A673 (cell line): Measurements from ENCODE around the gene EXOC3L4. TPM values are rescaled to one million over a fixed set of nuclear protein-coding genes. Genes with fewer than 3 reads are reported as not detected.

Experiments
- BruUV-seq: library from RNA; stranded (reverse); fragments of 400-500 nt; replicated peaks from 2 replicates; lab custom pipeline; 2021; lab: Mats Ljungman, UMichigan
- CTCF ChIA-PET: fragments of 300-600 bp; sonication (Branson Sonifier 250); formaldehyde crosslinking; loops from one replicate; lab custom pipeline; 2022; ENCODE audit warnings: antibody characterized with exemption; lab: Charles Lee
- POLR2A ChIA-PET: fragments of 300-600 bp; sonication (Branson Sonifier 250); formaldehyde crosslinking; loops from one replicate; lab custom pipeline; 2022; ENCODE audit warnings: antibody characterized with exemption; ENCODE audit not compliant: low non-redundant PET; lab: Charles Lee
- DNase-seq: peaks from one replicate; pipeline ENCODE4 v3.0.0-alpha.2; 2015; ENCODE audit warnings: low spot score
- H3K27ac ChIP-seq: fragments of 200-600 bp; sonication (generic); 2 replicates; pipeline ENCODE4 v1.5.1; 2016; ENCODE audit warnings: mixed run types, low read depth, mild to moderate bottlenecking, mixed read lengths, antibody characterized with exemption, low read length; ENCODE audit not compliant: poor library complexity, severe bottlenecking
- H3K27me3 ChIP-seq: fragments of 200-600 bp; sonication (generic); replicated peaks from 2 replicates; pipeline ENCODE4 v1.6.1; 2017; ENCODE audit warnings: mixed run types, low read depth, mild to moderate bottlenecking, mixed read lengths, antibody characterized with exemption, low read length; ENCODE audit not compliant: insufficient read depth, poor library complexity
- H3K36me3 ChIP-seq: fragments of 200-600 bp; sonication (generic); 2 replicates; pipeline ENCODE4 v1.6.1; 2016; ENCODE audit warnings: mixed run types, mild to moderate bottlenecking, mixed read lengths, antibody characterized with exemption, low read length; ENCODE audit not compliant: insufficient read depth, poor library complexity, severe bottlenecking
- H3K4me1 ChIP-seq: fragments of 200-600 bp; sonication (generic); 2 replicates; pipeline ENCODE4 v1.6.1; 2017; ENCODE audit warnings: mixed run types, mild to moderate bottlenecking, mixed read lengths, antibody characterized with exemption, low read length; ENCODE audit not compliant: insufficient read depth, poor library complexity, severe bottlenecking
- H3K4me3 ChIP-seq: fragments of 200-600 bp; sonication (generic); 2 replicates; pipeline ENCODE4 v1.5.1; 2016; ENCODE audit warnings: low read depth, mixed run types, mild to moderate bottlenecking, mixed read lengths, low read length; ENCODE audit not compliant: poor library complexity, severe bottlenecking
- H3K9me3 ChIP-seq: fragments of 200-600 bp; sonication (generic); 2 replicates; pipeline ENCODE4 v1.6.1; 2016; ENCODE audit warnings: mixed run types, low read depth, mild to moderate bottlenecking, mixed read lengths, antibody characterized with exemption, low read length; ENCODE audit not compliant: poor library complexity, severe bottlenecking
- CTCF ChIP-seq: fragments of 300-800, 200-600 bp; sonication (generic); conservative IDR thresholded peaks from 2 replicates; pipeline ENCODE4 v1.5.1; 2017; ENCODE audit warnings: low read depth, mild to moderate bottlenecking, antibody characterized with exemption, low read length, moderate library complexity, mixed read lengths
- EZH2 ChIP-seq: fragments of 200-600 bp; sonication (generic); IDR thresholded peaks from 2 replicates; pipeline ENCODE4 v1.6.1; 2017; ENCODE audit warnings: borderline replicate concordance, low read depth, mild to moderate bottlenecking, mixed read lengths, antibody characterized with exemption, low read length; ENCODE audit not compliant: poor library complexity, severe bottlenecking
- intact Hi-C: fragments of 100-400 bp; cut with micrococcal nuclease; formaldehyde crosslinking; loops from one replicate; pipeline ENCODE4 v1.10.0; 2022; ENCODE audit not compliant: unreplicated experiment
- total RNA-seq: library from RNA; stranded (reverse); gene quantifications from 2 replicates; pipeline ENCODE4 v1.2.3, GENCODE V29; 2021

EXOC3L4 gene
- total RNA-seq, 1 experiment from 2014 or later, result not detected

GRCh38 chr14:103107941-103108748, 13.6 kb downstream of the EXOC3L4 start:
- POLR2A ChIA-PET, result interaction anchor here (0.6 kb wide), 1 partner anchor 8 kb away, joined by 5 read pairs; no protein-coding TSS in a partner anchor
- no peaks in the 10 kb centered on the region for H3K9me3 ChIP-seq
- intact Hi-C loops, result no loop called here
- CTCF ChIA-PET, result no interaction called here
- H3K27ac ChIP-seq, result no peak overlapping the region
- DNase-seq, result no peak
- no peak overlapping the region for H3K4me3 ChIP-seq
- TF ChIP-seq EZH2 (no peak), CTCF (no peak)
- no peaks in the 10 kb centered on the region for H3K36me3 ChIP-seq
- peaks cover 18% of the 10 kb centered on the region for H3K27me3 ChIP-seq
- BruUV-seq, result no TSS peak
- peaks cover 12% of the 10 kb centered on the region for H3K4me1 ChIP-seq

- TF ChIP-seq CTCF, result no peak
- no peak for TF ChIP-seq EZH2
- H3K36me3 ChIP-seq, result no peaks in the 10 kb centered on the region
- DNase-seq, result no peak
- H3K27me3 ChIP-seq, result peaks cover 11% of the 10 kb centered on the region
- POLR2A ChIA-PET, result interaction anchor here (0.6 kb wide), 1 partner anchor 8 kb away, joined by 5 read pairs; no protein-coding TSS in a partner anchor
- H3K4me3 ChIP-seq, result no peak overlapping the region
- H3K27ac ChIP-seq, result no peak overlapping the region
- no peaks in the 10 kb centered on the region for H3K9me3 ChIP-seq
- BruUV-seq, result no TSS peak
- CTCF ChIA-PET, result no interaction called here
- intact Hi-C loops, result no loop called here
- peaks cover 7% of the 10 kb centered on the region for H3K4me1 ChIP-seq
These were observed 14.3 kb downstream of the EXOC3L4 start for GRCh38 chr14:103108749-103109207.

- no peaks in the 10 kb centered on the region for H3K36me3 ChIP-seq
- no TSS peak for BruUV-seq
- H3K27ac ChIP-seq, result no peak overlapping the region
- no peak for TF ChIP-seq EZH2
- TF ChIP-seq CTCF, result no peak
- H3K4me3 ChIP-seq, result no peak overlapping the region
- no peaks in the 10 kb centered on the region for H3K9me3 ChIP-seq
- intact Hi-C loops, result no loop called here
- ChIA-PET CTCF (no interaction called here), POLR2A (no interaction called here)
- H3K27me3 ChIP-seq, result peaks cover 1% of the 10 kb centered on the region
- H3K4me1 ChIP-seq, result peaks cover under 1% of the 10 kb centered on the region
- DNase-seq, result no peak
These were observed 15.3 kb downstream of the EXOC3L4 start for GRCh38 chr14:103109535-103110441.
